ENCODE measurements around the gene EGFR.
"Not testable (repeated sequence)": the region's sequence is repeated elsewhere in the genome, so short reads cannot be mapped to it uniquely, and the experiment has no call there.

EGFR gene

DNA sequence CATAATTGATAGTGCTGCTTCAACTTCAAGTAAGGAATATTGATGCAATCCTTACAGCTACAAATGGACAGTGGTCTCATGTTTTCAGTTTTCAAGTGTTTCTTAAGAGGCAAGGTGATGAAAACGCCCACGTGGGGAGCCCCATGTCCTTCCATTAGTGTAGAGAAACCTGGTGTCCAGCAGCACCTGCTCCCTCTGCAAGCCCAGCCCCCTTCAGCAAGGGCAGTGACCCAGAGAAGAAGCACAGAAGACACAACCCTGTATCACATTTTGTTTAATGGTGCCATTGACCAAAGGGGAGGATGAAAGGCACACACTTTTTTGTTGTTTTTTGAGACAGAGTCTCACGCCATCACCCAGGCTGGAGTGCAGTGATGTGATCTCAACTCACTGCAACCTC lies 143.7 kb downstream of the EGFR start:
- Histone ChIP-seq H3K36me3 (ENCODE audit: control insufficient read depth, low read length) (no peaks in the 10 kb centered on the region), H3K4me3 (ENCODE audit: low read length) (no peak overlapping the region), H3K27me3 (ENCODE audit: control insufficient read depth, low read length) (no peaks in the 10 kb centered on the region), H3F3A (ENCODE audit: control insufficient read depth, insufficient read depth) (no peaks in the 10 kb centered on the region), H3K79me2 (ENCODE audit: control insufficient read depth, low read length) (no peaks in the 10 kb centered on the region), H3K4me2 (ENCODE audit: low read length) (no peak overlapping the region), H3K4me1 (ENCODE audit: control insufficient read depth, low read length) (no peaks in the 10 kb centered on the region), H3K9me3 (ENCODE audit: control insufficient read depth, insufficient read depth, low read length) (no peaks in the 10 kb centered on the region), H3K27ac (ENCODE audit: low read depth, low read length) (no peak overlapping the region), H3K9me2 (replicated peaks; ENCODE audit: control insufficient read depth, low read length) (no peaks in the 10 kb centered on the region), H4K20me1 (ENCODE audit: control insufficient read depth, insufficient read depth, low read depth, low read length) (no peaks in the 10 kb centered on the region)
- TF ChIP-seq, protein P1, sequence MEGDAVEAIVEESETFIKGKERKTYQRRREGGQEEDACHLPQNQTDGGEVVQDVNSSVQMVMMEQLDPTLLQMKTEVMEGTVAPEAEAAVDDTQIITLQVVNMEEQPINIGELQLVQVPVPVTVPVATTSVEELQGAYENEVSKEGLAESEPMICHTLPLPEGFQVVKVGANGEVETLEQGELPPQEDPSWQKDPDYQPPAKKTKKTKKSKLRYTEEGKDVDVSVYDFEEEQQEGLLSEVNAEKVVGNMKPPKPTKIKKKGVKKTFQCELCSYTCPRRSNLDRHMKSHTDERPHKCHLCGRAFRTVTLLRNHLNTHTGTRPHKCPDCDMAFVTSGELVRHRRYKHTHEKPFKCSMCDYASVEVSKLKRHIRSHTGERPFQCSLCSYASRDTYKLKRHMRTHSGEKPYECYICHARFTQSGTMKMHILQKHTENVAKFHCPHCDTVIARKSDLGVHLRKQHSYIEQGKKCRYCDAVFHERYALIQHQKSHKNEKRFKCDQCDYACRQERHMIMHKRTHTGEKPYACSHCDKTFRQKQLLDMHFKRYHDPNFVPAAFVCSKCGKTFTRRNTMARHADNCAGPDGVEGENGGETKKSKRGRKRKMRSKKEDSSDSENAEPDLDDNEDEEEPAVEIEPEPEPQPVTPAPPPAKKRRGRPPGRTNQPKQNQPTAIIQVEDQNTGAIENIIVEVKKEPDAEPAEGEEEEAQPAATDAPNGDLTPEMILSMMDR (IDR thresholded peaks at IDR 0.05; ENCODE audit: low read depth, low read length, poor library complexity, severe bottlenecking) = no peak
- TF ChIP-seq EZH2phosphoT487 (IDR thresholded peaks at IDR 0.05; ENCODE audit: borderline replicate concordance, low read length) = no peak

- Histone ChIP-seq H3K27me3 (ENCODE audit: control insufficient read depth, low read length) (no peaks in the 10 kb centered on the region), H3K79me2 (ENCODE audit: control insufficient read depth, low read length) (no peaks in the 10 kb centered on the region), H4K20me1 (ENCODE audit: control insufficient read depth, insufficient read depth, low read depth, low read length) (no peaks in the 10 kb centered on the region), H3K36me3 (ENCODE audit: control insufficient read depth, low read length) (no peaks in the 10 kb centered on the region), H3F3A (ENCODE audit: control insufficient read depth, insufficient read depth) (no peaks in the 10 kb centered on the region), H3K4me1 (ENCODE audit: control insufficient read depth, low read length) (no peaks in the 10 kb centered on the region), H3K27ac (ENCODE audit: low read depth, low read length) (no peak overlapping the region), H3K9me2 (replicated peaks; ENCODE audit: control insufficient read depth, low read length) (no peaks in the 10 kb centered on the region), H3K4me3 (ENCODE audit: low read length) (no peak overlapping the region), H3K4me2 (ENCODE audit: low read length) (no peak overlapping the region), H3K9me3 (ENCODE audit: control insufficient read depth, insufficient read depth, low read length) (no peaks in the 10 kb centered on the region)
- TF ChIP-seq EZH2phosphoT487 (IDR thresholded peaks at IDR 0.05; ENCODE audit: borderline replicate concordance, low read length) = no peak
- TF ChIP-seq, protein P1 (IDR thresholded peaks at IDR 0.05; ENCODE audit: low read depth, low read length, poor library complexity, severe bottlenecking) = no peak
Measured at GRCh38 chr7:55163733-55164132, 144.9 kb downstream of the EGFR start.

DNA sequence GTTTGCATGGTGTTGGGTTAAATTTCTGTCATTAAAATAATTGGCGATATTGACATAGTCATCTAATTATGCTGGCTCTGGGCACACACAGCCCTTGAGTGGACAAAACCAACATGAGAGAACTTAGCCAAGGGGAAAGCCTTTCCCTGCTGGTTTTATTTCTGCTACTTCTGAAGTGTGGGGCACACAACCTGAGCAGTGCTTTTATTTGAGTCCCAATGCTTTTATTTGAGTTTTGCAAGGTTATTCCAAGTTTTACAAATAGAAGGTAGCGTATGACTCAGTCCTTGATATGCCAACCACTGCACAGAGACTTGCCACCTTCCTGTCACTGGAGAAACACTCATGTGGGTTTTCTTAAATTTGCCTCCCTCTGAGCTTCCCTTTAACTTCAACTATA lies 145.7 kb downstream of the EGFR start:
- H3K4me1 ChIP-seq (ENCODE audit: control insufficient read depth, low read length) = no peaks in the 10 kb centered on the region
- no peaks in the 10 kb centered on the region for H3K36me3 ChIP-seq (ENCODE audit: control insufficient read depth, low read length)
- H3F3A ChIP-seq (ENCODE audit: control insufficient read depth, insufficient read depth) = no peaks in the 10 kb centered on the region
- no peak for TF ChIP-seq EZH2phosphoT487 (IDR thresholded peaks at IDR 0.05; ENCODE audit: borderline replicate concordance, low read length)
- no peaks in the 10 kb centered on the region for H3K79me2 ChIP-seq (ENCODE audit: control insufficient read depth, low read length)
- H3K27me3 ChIP-seq (ENCODE audit: control insufficient read depth, low read length) = no peaks in the 10 kb centered on the region
- H3K4me2 ChIP-seq (ENCODE audit: low read length) = no peak overlapping the region
- no peak overlapping the region for H3K27ac ChIP-seq (ENCODE audit: low read depth, low read length)
- no peak overlapping the region for H3K4me3 ChIP-seq (ENCODE audit: low read length)
- no peaks in the 10 kb centered on the region for H3K9me3 ChIP-seq (ENCODE audit: control insufficient read depth, insufficient read depth, low read length)
- H4K20me1 ChIP-seq (ENCODE audit: control insufficient read depth, insufficient read depth, low read depth, low read length) = no peaks in the 10 kb centered on the region
- H3K9me2 ChIP-seq (replicated peaks; ENCODE audit: control insufficient read depth, low read length) = no peaks in the 10 kb centered on the region

DNA sequence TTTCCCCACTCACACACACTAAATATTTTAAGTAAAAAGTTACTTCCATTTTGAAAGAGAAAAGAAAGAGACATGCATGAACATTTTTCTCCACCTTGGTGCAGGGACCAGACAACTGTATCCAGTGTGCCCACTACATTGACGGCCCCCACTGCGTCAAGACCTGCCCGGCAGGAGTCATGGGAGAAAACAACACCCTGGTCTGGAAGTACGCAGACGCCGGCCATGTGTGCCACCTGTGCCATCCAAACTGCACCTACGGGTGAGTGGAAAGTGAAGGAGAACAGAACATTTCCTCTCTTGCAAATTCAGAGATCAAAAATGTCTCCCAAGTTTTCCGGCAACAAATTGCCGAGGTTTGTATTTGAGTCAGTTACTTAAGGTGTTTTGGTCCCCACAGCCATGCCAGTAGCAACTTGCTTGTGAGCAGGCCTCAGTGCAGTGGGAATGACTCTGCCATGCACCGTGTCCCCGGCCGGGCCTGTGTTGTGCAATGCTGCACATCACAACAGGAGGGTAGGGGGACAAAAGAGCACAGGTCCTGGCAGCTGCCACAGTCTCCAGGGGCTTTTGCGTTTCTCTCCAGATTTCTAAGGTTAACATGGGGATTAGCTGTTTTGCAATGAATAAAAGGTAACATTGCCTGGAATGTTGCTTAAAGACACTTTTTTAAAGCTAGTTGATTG lies 146.5 kb downstream of the EGFR start:
- Histone ChIP-seq H3K4me3 (ENCODE audit: low read length) (no peak overlapping the region), H3K9me2 (replicated peaks; ENCODE audit: control insufficient read depth, low read length) (no peaks in the 10 kb centered on the region), H3K36me3 (ENCODE audit: control insufficient read depth, low read length) (no peaks in the 10 kb centered on the region), H3F3A (ENCODE audit: control insufficient read depth, insufficient read depth) (no peaks in the 10 kb centered on the region), H3K79me2 (ENCODE audit: control insufficient read depth, low read length) (no peaks in the 10 kb centered on the region), H4K20me1 (ENCODE audit: control insufficient read depth, insufficient read depth, low read depth, low read length) (no peaks in the 10 kb centered on the region), H3K9me3 (ENCODE audit: control insufficient read depth, insufficient read depth, low read length) (no peaks in the 10 kb centered on the region), H3K27ac (ENCODE audit: low read depth, low read length) (no peak overlapping the region), H3K4me2 (ENCODE audit: low read length) (no peak overlapping the region), H3K4me1 (ENCODE audit: control insufficient read depth, low read length) (no peaks in the 10 kb centered on the region), H3K27me3 (ENCODE audit: control insufficient read depth, low read length) (no peaks in the 10 kb centered on the region)
- TF ChIP-seq EZH2phosphoT487 (IDR thresholded peaks at IDR 0.05; ENCODE audit: borderline replicate concordance, low read length) = no peak
- TF ChIP-seq, protein P1 (IDR thresholded peaks at IDR 0.05; ENCODE audit: low read depth, low read length, poor library complexity, severe bottlenecking) = no peak

GRCh38 chr7:55167296-55167695 lies 148.5 kb downstream of the EGFR start:
- H3K9me2 ChIP-seq (replicated peaks; ENCODE audit: control insufficient read depth, low read length); H3K4me1 ChIP-seq (ENCODE audit: control insufficient read depth, low read length); H4K20me1 ChIP-seq (ENCODE audit: control insufficient read depth, insufficient read depth, low read depth, low read length); H3K4me2 ChIP-seq (ENCODE audit: low read length); H3F3A ChIP-seq (ENCODE audit: control insufficient read depth, insufficient read depth); H3K27me3 ChIP-seq (ENCODE audit: control insufficient read depth, low read length); H3K36me3 ChIP-seq (ENCODE audit: control insufficient read depth, low read length); H3K79me2 ChIP-seq (ENCODE audit: control insufficient read depth, low read length); H3K4me3 ChIP-seq (ENCODE audit: low read length); H3K27ac ChIP-seq (ENCODE audit: low read depth, low read length); H3K9me3 ChIP-seq (ENCODE audit: control insufficient read depth, insufficient read depth, low read length): not testable (repeated sequence)
